Measurements from ENCODE around the gene EXT2.

The EXT2 gene

DNA sequence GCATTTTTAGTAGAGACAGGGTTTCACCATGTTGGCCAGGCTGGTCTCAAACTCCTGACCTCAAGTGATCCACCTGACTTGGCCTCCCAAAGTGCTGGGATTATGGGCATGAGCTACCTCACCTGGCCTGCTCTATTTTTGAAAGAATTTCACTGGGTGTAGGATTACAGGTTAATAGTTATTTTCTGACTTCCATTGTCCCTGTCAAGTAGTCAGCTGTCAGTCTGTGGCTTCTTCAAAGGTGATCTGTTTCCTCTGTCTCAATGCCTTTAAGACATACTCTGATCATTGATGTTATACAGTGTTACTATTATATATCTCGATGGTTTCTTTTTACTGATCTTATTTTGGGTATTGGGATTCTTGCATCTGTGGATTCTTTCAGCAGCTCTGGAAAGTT is 10.1 kb upstream of the EXT2 start:
- no peak for DNase-seq (ENCODE audit: low read depth in 2 of 2)

DNA sequence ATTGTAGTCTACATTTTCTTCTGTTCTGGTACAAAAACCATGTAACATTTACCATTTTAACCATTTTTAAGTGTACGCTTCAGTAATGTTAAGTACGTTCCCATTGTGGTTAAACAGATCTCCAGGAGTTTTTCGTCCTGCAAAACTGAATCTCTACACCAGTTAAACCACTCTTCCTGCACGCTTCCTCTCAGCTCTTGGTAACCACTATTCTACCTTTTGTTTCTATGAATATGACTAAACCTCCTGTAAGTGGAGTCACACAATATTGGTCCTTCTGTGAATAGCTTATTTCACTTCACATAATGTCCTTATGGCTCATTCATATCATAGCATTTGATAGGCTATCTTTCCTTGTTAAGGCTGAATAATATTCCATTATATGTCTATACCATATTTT is 7.1 kb upstream of the EXT2 start:
- DNase-seq (ENCODE audit: low read depth in 2 of 2) = no peak

DNA sequence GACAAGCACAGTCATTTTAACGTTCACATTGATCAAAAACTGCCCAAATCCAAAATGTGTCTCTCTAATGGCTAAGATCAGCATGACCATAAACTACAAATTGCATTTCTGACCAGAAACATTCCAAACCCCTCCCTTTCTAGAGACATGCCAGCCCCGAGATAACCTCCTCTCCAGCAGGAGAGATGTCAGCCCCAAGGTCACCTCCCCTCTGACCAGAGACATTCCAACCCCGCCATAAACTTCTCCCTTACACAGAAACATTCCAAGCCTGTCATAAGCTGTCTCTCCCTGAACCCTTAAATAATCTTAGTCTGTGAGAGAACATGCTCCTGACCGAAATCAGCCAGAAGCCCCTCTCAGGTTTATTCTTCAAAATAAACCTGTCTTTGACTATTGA is 6.6 kb upstream of the EXT2 start:
- no peak for DNase-seq (ENCODE audit: low read depth in 2 of 2)

DNA sequence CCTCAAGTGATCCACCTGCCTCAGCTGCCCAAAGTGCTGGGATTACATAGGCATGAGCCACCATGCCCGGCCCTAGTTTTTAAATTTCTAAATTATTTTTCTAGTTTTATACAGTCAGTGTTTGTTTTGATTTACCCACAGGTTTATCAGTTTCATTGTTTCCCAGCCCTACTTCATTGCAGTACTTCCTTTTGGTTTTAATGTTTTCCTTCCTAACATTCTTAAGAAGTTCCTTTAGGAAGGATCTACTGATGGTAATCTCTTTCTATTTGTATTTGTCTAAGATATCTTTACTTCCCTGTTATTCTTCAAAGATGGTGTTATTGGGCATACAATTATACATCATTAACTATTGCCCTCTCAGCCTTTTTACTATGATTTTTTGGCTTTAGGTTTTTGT is 4.9 kb upstream of the EXT2 start:
- no peak for DNase-seq (ENCODE audit: low read depth in 2 of 2)

DNA sequence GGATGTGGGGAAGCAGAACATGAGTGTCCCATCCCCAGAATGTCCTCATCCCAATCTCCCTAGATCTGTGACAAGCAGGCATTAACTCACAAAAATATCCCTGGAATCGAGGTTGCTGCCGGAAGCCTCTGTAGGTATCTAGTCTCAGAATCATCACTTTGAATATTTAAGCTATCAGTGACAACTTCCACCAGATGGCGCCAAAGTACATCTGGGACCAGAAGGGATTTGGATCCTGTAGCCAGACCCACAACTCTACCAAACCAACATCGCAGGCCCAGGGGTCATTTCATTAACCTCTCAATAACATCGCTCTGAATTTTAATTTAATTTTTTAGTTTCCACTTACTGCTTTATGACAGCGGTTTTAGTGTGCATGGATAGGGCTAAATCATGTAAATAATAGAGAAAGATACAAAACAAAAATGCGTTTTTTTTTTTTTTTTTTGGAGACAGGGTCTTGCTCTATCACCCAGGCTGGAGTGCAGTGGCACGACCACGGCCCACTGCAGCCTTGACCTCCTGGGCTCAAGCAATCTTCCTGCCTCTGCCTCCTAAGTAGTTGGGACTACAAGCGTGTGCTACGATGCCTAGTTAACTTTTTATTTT is 1.1 kb upstream of the EXT2 start:
- peak; percentile 22 to 60 for DNase-seq (ENCODE audit: low read depth in 2 of 2)

DNA sequence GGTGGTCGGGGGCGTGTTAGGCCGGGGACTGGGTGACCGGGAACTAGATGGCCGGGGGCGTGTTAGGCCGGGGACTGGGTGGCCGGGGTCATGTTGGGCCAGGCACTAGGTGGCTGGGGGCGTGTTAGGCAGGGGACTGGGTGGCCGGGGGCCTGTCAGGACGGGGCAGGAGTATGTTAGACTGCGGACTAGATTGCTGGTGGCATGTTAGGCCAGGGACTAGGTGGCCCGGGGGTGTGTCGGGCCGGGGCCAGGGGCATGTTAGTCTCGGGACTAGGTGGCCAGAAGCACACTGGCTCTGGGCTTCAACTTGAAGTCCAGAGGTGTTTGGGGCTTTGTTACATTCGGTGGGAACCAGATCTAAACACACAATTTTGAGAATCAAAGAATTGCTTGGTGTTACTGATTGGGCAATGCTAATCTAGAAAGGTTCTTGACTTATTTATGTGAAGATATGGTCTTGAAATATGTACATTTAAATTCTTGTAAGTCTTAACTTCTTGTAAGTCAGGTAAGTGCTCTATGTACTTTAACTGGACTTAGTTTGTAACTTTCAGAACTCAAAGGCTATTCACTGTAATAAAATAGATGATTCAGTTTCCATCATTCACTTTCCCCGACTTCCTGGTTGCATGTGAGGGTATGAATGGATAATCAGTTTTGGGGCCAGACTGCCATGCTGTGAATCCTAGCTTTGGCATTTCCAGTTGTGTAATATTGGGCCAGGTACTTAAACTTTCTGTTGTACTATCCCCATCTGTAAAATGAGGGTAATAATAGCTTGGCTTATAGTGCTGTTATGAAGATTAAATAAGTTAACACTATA is 1.1 kb downstream of the EXT2 start:
- DNase-seq (ENCODE audit: low read depth in 2 of 2) = no peak

DNA sequence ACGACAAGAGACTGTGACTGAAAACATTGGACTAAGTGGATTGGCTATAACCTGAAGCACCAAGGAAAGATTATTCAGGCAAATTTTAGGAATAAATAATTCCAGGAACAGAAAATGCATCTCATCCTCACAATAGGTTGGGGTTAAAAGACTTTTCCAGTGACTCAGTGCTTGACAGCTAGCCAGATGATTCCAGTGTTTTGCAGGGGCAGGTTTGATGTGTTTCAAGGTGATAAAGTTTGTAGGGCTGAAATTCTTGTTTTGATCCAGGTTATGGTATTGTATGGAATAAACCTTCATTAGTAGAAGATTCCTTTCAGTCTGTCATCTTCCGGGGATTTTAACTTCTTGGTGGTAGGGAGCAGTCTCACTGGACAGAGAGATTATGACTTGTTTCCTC is 2.3 kb downstream of the EXT2 start:
- no peak for DNase-seq (ENCODE audit: low read depth in 2 of 2)

DNA sequence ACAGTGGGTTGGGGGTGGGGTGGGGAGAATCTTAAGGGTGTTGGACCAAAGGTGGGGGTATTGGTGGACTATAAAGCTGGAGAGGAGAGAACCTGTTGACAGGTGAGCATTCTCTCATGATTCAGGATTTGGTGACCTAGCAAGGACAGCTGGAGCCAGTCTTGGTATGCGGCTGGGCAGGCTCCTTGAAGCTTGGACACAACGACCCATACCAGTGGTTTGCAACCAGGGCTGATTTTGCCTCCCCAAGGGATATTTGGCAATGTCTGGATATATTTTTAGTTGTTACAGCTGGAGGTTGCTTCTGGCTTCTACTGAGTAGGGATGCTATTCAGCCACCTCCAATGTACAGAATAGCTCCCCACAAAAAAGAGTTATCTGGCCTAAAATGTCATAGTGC is 5.6 kb downstream of the EXT2 start:
- DNase-seq (ENCODE audit: low read depth in 2 of 2) = no peak

DNA sequence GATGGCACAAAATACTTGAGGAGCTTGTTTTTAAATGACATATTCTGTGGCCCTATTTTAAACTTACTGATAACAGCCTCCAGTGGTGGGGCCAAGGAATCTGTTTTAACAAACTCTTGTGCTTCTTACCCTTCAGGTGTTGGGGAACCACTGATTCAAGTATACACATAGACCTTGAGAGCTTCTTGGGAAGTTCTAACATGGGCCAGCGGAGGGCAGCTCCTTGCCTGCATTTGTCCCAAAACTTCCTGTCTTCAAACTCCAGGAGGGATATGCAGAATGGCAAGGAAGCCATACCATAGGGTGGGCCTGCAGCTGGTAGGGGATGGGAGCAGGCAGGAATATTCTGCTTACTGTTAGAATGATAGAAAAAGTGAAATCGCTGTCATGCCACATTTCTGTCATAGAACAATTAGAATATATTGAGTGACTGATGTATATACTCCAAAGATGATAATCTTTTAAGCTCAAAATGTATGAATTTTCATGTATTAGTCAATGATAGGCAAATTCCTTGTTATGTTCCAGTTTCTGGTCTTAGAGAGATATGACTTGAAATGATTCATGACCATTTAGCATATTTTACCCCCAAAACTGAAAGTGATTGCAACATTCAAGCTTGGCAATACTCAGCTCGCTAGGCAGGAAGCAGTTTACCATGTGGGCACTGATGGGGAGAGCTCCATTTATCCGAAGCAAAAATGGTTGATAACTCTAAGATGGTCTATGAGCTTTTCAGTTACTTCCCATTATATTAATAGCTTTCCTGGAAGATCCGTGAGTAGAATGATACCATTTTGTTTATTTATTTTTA is 9.2 kb downstream of the EXT2 start:
- no peak for DNase-seq (ENCODE audit: low read depth in 2 of 2)

DNA sequence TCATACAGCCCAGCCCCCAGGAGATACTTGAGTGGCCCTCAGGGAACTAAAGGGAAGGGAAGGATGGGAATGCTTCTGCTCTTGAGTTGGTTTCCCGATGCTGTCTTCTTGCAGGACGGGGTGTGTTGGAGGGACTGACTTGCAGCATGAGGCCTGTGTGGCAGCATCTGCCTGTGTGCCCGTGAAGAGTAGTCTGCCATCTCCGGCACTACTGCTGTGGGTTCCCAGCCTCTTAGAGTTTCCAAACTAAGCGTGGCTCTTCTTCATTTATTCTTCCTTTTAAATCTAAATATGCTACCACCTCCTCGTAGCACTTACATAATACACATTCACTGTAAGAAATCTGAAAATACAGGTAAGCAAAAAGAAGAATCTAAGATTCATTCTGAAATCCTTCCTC is 12.8 kb downstream of the EXT2 start:
- DNase-seq (ENCODE audit: low read depth in 2 of 2) = no peak

DNA sequence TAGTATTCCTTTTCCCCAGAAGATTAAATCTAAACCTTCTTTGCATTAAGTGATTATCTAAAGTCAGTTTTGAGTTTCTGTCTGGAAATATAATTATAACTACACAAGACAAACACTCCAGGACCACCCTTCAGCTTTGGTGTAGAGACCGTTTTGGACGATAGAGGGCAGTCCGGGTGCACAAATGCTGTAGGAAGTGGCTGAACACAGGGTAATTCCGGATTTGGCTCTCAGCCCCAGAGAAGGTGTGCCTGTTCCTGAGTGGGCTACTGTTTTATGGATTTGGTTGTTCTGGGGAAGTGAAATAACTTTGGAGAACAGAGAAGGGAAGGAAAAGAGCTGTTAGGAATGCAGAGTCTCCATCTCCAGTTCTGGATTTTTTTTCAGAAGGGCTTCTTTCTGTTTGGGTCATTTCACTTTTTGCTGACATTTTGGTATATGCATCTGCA is 14.8 kb downstream of the EXT2 start:
- DNase-seq (ENCODE audit: low read depth in 2 of 2) = peak in 1 of 2 donors; percentile 21

DNA sequence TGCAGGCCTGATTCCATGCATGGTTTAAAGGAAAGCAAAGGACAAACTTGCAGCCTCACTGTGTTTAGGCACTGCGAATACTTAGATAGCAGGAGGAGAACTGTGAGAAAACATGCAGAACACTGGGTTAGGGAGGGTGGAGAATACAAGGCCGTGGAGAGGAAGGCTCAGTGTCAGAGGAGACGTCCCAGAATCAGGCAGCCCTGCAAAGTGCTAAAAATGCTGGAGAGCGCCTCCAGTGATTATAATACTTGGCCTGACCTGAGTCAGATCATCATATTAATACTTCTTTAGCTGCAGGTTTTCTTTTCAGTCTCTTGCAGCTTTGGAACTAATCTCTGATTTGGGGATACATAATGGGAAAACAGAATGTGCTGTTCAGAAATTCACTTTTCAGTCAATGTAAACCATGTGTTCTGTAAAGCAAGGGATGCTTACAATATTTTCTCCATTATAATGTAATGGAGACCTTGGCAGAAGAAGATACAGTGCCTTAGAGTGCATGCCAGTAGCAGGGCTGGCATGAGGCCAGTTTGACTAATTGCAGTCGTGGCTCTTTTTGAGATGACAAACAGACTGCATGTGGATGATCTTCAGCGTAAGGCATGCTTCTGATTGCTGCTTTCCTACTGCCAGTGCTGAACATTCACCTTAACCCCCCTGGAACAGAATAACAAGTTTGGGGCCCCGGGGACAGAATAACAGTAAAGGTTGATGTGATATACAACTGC is 16.8 kb downstream of the EXT2 start:
- no peak for DNase-seq (ENCODE audit: low read depth in 2 of 2)

DNA sequence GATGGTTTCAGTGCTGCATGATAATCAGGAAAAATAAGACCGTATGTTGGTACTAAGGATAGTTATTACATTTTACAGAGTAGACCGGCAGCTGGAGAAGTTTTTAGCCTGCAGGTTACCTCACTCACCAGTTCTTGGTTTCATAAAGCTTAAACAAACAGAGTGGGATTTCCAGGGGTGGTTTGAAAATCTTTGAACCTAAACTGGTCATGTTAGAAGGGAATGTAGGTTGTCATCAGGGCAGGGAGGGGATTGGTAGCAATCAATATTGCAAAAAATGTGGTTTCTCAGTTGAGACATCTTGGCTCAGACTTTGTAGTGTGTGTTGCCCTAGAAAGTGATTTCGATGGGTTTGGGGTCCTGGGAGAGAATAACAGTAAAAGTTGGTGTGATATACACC is 17.5 kb downstream of the EXT2 start:
- DNase-seq (ENCODE audit: low read depth in 2 of 2) = no peak

DNA sequence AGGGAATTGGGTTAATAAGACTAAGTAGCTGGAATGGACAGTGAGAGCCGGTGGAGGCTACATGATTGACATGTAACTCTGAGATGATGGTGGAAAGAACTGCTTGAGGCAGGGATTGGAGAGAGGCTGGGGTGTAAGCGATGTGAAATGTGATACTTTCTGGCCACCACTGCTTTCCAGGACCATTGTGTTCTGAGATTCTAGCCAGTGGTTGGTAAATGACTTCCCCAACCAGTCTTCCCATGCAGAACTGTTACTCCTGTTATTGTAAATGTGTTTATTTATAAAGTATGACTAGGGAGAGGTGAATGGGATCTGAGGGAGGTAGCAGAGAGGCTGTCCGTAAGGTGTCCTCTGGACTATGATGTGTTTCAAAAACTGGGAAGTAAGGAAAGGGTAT is 18.1 kb downstream of the EXT2 start:
- DNase-seq (ENCODE audit: low read depth in 2 of 2) = no peak

DNA sequence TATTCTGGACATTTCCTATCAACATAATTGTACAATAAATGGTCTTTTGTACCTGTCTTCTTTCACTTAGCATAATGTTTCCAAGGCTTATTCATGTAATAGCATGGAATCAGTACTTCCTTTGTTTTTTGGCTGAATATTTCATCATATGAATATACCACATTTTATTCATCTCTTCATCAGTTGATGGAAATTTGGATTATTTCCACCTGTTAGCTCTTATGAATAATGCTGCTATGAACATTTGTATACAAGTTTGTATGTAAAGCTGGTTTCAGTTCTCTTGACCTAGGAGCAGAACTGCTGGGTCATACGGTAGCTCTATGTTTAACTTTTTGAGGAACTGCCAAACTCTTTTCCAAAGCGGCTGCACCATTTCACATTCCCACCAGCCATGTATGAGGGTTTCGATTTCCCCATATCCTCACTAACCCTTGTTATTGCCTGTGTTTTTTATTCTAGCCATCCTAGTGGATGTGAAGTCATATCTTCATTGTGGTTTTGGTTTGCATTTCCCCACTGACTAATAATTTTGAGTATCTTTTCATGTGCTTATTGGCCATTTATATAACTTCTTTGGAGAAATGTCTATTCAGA is 20.9 kb downstream of the EXT2 start:
- DNase-seq (ENCODE audit: low read depth in 2 of 2) = no peak

DNA sequence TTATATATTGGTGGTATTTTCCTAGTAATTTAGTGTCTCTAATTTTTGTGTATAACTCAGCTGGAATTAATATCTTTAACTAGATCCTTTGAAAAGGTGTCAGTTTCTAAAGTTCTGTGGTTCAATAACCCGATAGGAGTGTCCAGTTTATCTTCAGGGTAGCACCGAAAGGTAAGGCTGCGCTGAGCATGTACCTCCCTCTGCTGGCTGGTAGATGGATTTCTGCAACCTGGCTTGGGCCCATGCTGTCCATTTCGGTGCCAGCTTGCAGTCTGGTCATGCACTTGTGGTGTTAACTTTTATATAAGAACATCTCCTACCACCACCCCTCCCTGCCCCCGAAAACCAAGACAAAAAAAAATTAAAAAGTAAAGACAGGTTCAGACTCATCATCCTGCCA is 24.7 kb downstream of the EXT2 start:
- DNase-seq (ENCODE audit: low read depth in 2 of 2) = no peak

DNA sequence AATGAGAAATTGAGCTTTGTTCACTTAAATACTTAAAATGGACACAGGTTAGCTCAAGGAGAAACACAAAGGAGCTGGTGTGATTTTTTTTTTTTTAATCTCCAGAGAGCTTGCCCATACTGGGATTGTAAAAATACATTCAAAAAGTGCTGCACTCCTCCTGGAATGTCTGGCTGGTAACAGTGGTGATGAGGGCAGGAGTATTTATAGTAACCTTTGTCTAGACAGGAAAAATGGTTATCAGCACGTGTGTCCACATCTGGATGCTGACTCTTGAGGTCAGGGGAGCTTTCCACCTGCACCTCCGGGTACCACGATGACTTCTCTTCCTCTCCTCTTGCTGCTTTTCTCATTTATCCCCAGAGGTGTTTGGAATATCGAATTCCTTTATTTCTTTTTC is 30.1 kb downstream of the EXT2 start:
- DNase-seq (ENCODE audit: low read depth in 2 of 2) = no peak

DNA sequence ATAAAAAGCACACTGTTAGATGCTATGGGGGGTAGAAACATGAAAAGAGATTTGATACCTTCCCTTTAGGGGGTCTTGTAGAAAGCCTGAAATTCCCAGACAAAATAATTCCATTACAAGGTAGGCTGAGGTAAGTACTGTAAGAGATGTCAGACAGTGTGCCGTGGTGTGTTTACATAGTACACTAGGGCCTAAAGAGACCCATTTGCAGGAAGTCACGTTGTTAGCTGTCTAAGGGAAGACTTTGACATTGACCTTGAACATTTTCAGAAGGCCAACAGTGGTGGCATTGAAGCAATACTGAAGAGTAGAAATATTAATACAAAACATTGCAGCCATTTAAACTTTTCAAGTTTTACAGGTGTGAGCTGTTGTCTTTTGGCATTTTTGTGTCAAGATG is 30.8 kb downstream of the EXT2 start:
- DNase-seq (ENCODE audit: low read depth in 2 of 2) = no peak

DNA sequence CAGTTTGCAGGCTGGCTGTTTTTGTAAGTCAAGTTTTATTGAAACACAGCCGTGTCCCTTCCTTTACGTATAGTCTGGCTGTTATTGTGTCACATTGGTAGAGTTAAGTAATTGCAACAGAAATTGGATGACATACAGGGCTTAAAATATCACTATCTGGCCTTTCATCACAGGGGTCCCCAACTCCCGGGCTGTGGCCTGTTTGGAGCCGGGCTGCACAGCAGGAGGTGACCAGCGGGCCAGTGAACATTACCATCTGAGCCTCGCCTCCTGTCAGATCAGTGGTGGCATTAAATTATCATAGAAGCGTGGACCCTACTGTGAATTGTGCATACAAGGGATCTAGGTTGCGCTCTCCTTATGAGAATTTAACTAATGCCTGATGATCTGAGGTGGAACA is 31.7 kb downstream of the EXT2 start:
- no peak for DNase-seq (ENCODE audit: low read depth in 2 of 2)

DNA sequence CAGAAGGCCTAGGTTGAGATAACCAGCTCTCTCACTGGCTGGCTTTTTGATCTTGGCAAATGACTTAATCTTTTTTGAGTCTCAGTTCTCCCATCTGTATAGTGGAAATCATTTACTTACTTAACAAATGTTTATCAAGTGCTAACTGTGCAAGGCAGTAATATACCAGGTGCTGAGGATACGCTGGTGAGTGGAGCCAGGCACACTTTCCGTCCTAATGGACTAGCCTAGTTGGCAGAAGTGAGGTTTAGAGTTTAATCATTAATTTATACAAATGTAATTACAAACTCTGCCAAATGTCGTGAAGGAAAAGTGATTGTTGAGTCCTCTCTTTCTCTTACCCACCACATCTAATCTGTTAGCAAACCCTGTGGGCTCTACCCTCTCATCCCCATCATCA is 33.3 kb downstream of the EXT2 start:
- no peak for DNase-seq (ENCODE audit: low read depth in 2 of 2)

DNA sequence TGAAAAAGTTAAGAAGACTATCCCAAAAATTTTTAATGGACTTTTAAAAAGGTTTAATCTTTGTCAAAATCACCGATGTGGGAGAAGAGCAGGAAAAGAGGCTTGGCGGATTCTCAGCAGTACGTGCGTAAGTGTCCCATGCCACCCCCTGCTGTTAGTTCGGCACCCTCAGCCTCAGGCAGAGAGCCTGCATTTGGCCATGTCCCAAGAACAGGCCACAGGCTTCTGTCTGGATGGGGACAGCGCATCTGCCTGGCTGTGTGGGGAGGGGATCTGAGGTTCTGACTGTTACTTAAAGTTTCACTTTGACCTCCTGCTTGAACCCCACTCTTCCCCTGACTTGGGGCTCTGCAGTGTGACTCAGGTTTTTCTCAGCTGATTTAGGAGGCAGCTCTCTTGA is 35.3 kb downstream of the EXT2 start:
- no peak for DNase-seq (ENCODE audit: low read depth in 2 of 2)
